Measurements from ENCODE around the gene CCDC183. TPM values are rescaled to one million over a fixed set of nuclear protein-coding genes. Genes with fewer than 3 reads are reported as not detected.

The CCDC183 gene
- total RNA-seq, 1 donor from 2014 or later: 0.84 TPM

GRCh38 chr9:136773386-136774044 is 22.6 kb upstream of the CCDC183 start:
- no peaks in the 10 kb centered on the region for H3K36me3 ChIP-seq (ENCODE audit: insufficient read depth, low read length)
- FAIRE-seq: no peak
- no peaks in the 10 kb centered on the region for H4K20me1 ChIP-seq (ENCODE audit: insufficient read depth, low read length)
- peaks cover 4% of the 10 kb centered on the region for H3K9me3 ChIP-seq (ENCODE audit: insufficient read depth, low read depth, low read length)
- no peak for DNase-seq (ENCODE audit: low read depth)
- Mint-ChIP-seq H3K27me3 (ENCODE audit: low read depth, unreplicated experiment) (peaks cover 20% of the 10 kb centered on the region), H3K36me3 (ENCODE audit: low read depth, unreplicated experiment) (peaks cover 5% of the 10 kb centered on the region), H3K4me1 (ENCODE audit: low read depth, unreplicated experiment) (no peaks in the 10 kb centered on the region), H3K27ac (ENCODE audit: unreplicated experiment) (no peak overlapping the region), H3K4me3 (ENCODE audit: unreplicated experiment) (no peak overlapping the region), H3K9me3 (ENCODE audit: unreplicated experiment) (peaks cover 11% of the 10 kb centered on the region)
- peak overlapping the region; percentile 43 for H2AFZ ChIP-seq (ENCODE audit: low read depth, low read length)
- H3K4me1 ChIP-seq (ENCODE audit: insufficient read depth, low read length): no peaks in the 10 kb centered on the region
- H3K4me2 ChIP-seq (ENCODE audit: low read length): no peak overlapping the region
- H3K27ac ChIP-seq (ENCODE audit: low read depth, low read length): no peak overlapping the region
- no peaks in the 10 kb centered on the region for H3K79me2 ChIP-seq (ENCODE audit: insufficient read depth, low read length)
- H3K9ac ChIP-seq (ENCODE audit: low read length): no peak overlapping the region
- peaks cover 15% of the 10 kb centered on the region for H3K27me3 ChIP-seq (ENCODE audit: insufficient read depth, low read length)
- no peak overlapping the region for H3K4me3 ChIP-seq (ENCODE audit: insufficient read depth, low read depth, low read length)
- no peak for TF ChIP-seq EZH2 (IDR thresholded peaks at IDR 0.05; ENCODE audit: insufficient read depth, low read length)
- TF ChIP-seq CTCF (IDR thresholded peaks at IDR 0.05; ENCODE audit: insufficient read depth, low read depth, low read length): no peak

- H3K27ac Mint-ChIP-seq (ENCODE audit: unreplicated experiment): no peak overlapping the region
- no peaks in the 10 kb centered on the region for H4K20me1 ChIP-seq (ENCODE audit: insufficient read depth, low read length)
- H3K27me3 Mint-ChIP-seq (ENCODE audit: low read depth, unreplicated experiment): peaks cover 27% of the 10 kb centered on the region
- H3K4me3 Mint-ChIP-seq (ENCODE audit: unreplicated experiment): no peak overlapping the region
- H3K36me3 Mint-ChIP-seq (ENCODE audit: low read depth, unreplicated experiment): peaks cover 5% of the 10 kb centered on the region
- no peaks in the 10 kb centered on the region for H3K79me2 ChIP-seq (ENCODE audit: insufficient read depth, low read length)
- H3K9ac ChIP-seq (ENCODE audit: low read length): no peak overlapping the region
- no peak overlapping the region for H2AFZ ChIP-seq (ENCODE audit: low read depth, low read length)
- H3K36me3 ChIP-seq (ENCODE audit: insufficient read depth, low read length): no peaks in the 10 kb centered on the region
- FAIRE-seq (no peak), DNase-seq (ENCODE audit: low read depth) (no peak)
- peaks cover 4% of the 10 kb centered on the region for H3K9me3 ChIP-seq (ENCODE audit: insufficient read depth, low read depth, low read length)
- no peak overlapping the region for H3K27ac ChIP-seq (ENCODE audit: low read depth, low read length)
- no peak overlapping the region for H3K4me2 ChIP-seq (ENCODE audit: low read length)
- peaks cover 15% of the 10 kb centered on the region for H3K9me3 Mint-ChIP-seq (ENCODE audit: unreplicated experiment)
- no peaks in the 10 kb centered on the region for H3K4me1 ChIP-seq (ENCODE audit: insufficient read depth, low read length)
- TF ChIP-seq EZH2 (IDR thresholded peaks at IDR 0.05; ENCODE audit: insufficient read depth, low read length): no peak
- no peak for TF ChIP-seq CTCF (IDR thresholded peaks at IDR 0.05; ENCODE audit: insufficient read depth, low read depth, low read length)
- no peak overlapping the region for H3K4me3 ChIP-seq (ENCODE audit: insufficient read depth, low read depth, low read length)
- no peaks in the 10 kb centered on the region for H3K4me1 Mint-ChIP-seq (ENCODE audit: low read depth, unreplicated experiment)
- peaks cover 22% of the 10 kb centered on the region for H3K27me3 ChIP-seq (ENCODE audit: insufficient read depth, low read length)
Measured at GRCh38 chr9:136774416-136775045, 21.6 kb upstream of the CCDC183 start.

GRCh38 chr9:136775191-136775590 is 20.9 kb upstream of the CCDC183 start:
- Mint-ChIP-seq H3K27me3 (ENCODE audit: low read depth, unreplicated experiment) (peaks cover 29% of the 10 kb centered on the region), H3K4me1 (ENCODE audit: low read depth, unreplicated experiment) (no peaks in the 10 kb centered on the region), H3K27ac (ENCODE audit: unreplicated experiment) (no peak overlapping the region), H3K9me3 (ENCODE audit: unreplicated experiment) (peaks cover 15% of the 10 kb centered on the region), H3K36me3 (ENCODE audit: low read depth, unreplicated experiment) (peaks cover 5% of the 10 kb centered on the region), H3K4me3 (ENCODE audit: unreplicated experiment) (no peak overlapping the region)
- Histone ChIP-seq H3K27me3 (ENCODE audit: insufficient read depth, low read length) (peaks cover 26% of the 10 kb centered on the region), H3K36me3 (ENCODE audit: insufficient read depth, low read length) (no peaks in the 10 kb centered on the region), H3K4me1 (ENCODE audit: insufficient read depth, low read length) (no peaks in the 10 kb centered on the region), H3K4me3 (ENCODE audit: insufficient read depth, low read depth, low read length) (no peak overlapping the region), H3K4me2 (ENCODE audit: low read length) (no peak overlapping the region), H3K9ac (ENCODE audit: low read length) (no peak overlapping the region), H3K27ac (ENCODE audit: low read depth, low read length) (no peak overlapping the region), H2AFZ (ENCODE audit: low read depth, low read length) (no peak overlapping the region), H4K20me1 (ENCODE audit: insufficient read depth, low read length) (no peaks in the 10 kb centered on the region), H3K79me2 (ENCODE audit: insufficient read depth, low read length) (no peaks in the 10 kb centered on the region), H3K9me3 (ENCODE audit: insufficient read depth, low read depth, low read length) (peaks cover 4% of the 10 kb centered on the region)
- TF ChIP-seq CTCF (IDR thresholded peaks at IDR 0.05; ENCODE audit: insufficient read depth, low read depth, low read length) (no peak), EZH2 (IDR thresholded peaks at IDR 0.05; ENCODE audit: insufficient read depth, low read length) (no peak)
- DNase-seq (ENCODE audit: low read depth) (no peak), FAIRE-seq (no peak)

Measured in astrocyte (in vitro differentiated cells and primary cell).